ENCODE results near the gene CIAO1.
"Not testable (repeated sequence)": the region's sequence is repeated elsewhere in the genome, so short reads cannot be mapped to it uniquely, and the experiment has no call there.

Gene CIAO1

DNA sequence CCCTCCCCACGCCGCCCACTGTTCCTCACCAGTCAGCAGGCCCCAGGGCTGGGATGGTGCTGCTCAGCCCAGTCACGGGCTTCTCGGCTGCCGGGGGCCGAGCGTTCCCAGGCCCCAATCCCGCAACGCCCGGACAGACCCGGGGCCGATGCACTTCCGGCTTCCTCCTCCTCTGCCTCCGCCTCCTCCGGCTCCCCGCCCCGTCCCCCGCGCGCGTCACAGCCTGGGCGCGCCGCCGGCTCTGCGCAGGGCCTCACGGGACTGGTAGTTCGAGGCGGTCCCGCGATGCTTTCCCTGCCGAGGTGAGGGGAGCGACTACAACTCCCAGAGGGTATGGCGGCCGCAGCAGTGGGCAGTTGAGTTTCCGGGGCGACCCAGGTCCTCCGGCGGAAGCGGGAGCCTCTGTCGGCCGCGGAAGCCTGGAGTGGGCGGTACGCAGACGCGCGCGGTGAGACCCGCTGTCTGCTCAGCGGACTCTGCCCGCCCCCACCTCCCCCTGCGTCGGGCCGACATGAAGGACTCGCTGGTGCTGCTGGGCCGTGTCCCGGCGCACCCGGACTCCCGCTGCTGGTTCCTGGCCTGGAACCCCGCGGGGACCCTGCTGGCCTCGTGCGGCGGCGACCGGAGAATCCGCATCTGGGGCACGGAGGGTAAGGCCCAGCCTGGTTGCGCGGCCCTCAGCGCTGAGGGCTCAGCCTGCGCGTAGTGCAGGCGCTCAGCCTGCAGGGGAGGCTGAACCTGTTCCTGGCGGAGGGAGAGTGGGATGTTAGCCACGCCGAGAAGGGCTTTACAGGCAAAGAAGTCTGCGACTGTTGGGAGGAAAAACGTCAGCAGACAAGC, at the start of gene CIAO1, which contains the start of gene TMEM127:
Gene CIAO1 (plus strand): TSS at position 386 of the 840 bp plus-strand sequence. CDS start 126 bp downstream, at position 512.
Gene TMEM127 (minus strand): TSS at position 158 of the 840 bp plus-strand sequence. CDS start 616 bp downstream, outside the sequence.
- DNase-seq (ENCODE audit: low read depth) = peak; percentile 96

DNA sequence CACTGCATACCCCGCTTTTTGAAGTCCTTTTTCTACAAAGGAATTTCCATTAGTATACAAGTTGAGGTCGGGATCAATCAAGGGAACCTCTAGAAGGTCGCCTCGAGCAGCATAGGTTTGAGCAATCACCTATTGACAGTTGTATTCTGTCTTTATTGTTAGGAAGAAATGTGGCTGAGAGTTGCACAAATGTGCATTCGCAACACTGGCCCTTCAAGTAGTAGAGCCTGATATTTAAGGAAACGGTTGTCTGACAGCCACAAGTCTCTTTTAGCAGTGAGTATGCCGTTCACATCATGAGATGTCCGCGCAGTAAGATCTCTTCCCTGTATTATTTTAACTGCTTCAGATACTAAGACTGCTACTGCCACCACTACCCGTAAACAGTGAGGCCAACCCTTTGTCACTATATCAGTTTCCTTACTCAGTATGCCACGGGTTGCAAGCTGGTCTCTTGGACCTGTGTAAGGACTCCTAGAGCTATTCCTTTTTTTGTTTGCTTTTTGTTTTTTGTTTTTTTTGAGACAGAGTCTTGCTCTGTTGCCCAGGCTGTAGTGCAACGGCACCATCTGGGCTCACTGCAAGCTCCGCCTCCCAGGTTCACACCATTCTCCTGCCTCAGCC, 47.4 kb upstream of the CIAO1 start:
- DNase-seq (ENCODE audit: low read depth) = no peak

DNA sequence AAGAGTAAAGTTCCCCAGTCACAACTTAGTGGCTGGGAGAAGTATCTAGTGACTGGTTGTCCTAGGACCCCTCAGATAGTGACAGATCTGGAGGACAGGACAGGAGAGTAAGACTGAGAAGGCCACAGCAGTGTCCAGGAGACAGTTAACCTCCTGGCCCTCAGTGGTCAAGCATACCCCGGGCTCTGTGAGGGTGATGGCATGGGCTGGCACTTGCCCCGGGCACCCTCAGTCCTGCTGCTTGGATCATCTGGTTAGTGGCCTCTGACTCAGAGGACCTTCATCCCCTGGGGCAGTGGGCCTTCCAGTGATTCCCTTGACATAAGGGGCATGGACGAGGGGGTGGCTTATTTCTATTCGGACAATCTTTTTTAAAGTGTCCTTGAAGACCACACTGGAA, 46.1 kb upstream of the CIAO1 start:
- not testable (repeated sequence) for DNase-seq (ENCODE audit: low read depth)

DNA sequence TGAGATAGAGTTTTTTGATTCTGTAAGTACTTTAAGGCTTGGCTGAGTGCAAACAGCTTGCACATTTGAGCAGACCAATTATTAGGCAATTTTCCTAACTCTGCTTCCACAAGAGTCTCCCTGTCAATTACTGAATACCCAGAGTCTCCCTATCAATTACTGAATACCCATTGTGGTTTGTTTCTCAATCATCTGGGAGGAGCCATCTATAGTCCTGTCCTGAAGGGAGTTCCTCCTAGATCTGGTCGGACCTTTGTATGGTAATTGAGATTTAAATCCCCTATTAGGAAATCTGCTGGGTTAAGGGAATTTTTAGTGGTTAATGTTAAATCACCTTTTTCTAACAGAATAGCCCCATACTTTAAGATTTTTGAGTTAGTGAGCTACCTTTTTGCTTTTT, 44.9 kb upstream of the CIAO1 start:
- DNase-seq (ENCODE audit: low read depth) = not testable (repeated sequence)

DNA sequence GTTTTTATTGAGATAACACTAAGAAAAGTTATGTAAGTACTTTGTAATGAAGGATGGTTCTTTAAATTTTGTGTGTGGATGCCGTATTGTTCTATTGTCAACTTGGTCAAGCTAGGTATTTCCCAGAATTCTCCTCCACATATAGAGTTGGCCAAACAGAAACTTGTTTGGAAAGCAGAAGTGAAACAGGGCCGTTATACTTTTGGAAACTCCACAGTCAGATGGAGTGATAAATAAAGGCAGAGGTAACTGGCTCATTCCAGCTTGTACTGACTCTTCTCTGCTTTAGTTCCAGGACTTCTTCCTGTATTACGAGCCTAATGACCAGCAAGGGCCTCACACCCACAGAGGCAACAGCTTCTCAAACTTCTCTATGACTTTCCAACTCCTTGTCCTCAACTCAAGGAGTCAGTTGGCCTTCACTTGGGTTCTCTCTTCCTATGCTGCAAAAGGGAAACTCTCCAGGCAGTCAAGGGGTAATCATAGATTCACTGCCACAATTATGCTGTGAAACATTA, 41.0 kb upstream of the CIAO1 start:
- DNase-seq (ENCODE audit: low read depth) = no peak

DNA sequence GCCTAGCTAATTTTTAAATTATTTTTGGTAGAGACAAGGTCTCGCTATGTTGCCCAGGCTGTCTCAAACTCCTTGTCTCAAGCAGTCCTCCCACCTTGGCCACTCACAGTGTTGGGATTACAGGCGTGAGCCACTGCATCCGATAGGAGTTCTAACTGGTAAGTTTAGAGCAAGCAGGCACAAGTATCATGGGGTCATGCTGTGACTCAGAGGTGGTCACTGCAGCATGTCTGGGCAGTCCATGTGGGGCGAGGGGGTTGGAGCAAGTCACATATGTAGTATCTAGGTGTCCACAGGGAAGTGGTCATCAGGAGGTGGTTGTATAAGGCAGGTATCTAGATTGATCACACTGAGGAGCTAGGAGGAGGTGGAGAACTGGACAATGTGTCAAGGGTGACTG, 34.7 kb upstream of the CIAO1 start:
- no peak for DNase-seq (ENCODE audit: low read depth)

DNA sequence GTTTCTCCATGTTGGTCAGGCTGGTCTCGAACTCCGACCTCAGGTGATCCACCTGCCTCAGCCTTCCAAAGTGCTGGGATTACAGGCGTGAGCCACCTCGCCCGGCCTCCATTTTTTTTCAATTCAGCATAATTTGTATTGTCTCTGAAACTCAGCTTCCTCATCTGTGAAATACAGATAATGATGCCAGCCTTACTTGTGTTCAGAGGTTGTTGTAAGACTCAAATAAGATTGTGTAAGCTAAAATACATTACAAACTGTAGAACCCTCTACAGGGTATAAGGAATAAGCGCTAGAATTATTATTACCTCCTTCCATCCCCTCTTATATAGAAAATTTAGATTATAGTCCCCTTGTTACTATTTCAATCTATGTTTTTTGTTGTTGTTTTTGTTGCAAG, 32.6 kb upstream of the CIAO1 start:
- no peak for DNase-seq (ENCODE audit: low read depth)

DNA sequence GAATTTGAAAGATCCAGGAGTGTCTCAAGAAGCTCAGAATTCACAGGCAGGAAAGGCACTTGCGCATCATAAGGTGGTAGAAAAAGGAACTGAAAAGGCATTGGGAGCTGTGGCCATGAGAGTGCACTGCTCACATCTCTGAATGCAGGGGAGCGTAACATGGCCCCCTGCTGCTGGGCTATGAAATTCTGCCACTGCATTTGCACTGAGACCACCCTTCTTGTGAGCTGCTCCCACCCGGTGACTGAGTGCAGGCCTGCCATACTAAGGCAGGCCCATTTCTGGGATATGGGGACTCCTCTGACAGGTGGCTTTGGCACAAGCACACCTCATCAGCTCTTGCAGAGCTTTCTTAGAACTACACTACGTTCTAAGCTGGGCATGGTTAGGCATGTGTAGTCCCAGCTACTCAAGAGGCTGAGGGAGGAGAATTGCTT, 32.1 kb upstream of the CIAO1 start:
- no peak for DNase-seq (ENCODE audit: low read depth)

DNA sequence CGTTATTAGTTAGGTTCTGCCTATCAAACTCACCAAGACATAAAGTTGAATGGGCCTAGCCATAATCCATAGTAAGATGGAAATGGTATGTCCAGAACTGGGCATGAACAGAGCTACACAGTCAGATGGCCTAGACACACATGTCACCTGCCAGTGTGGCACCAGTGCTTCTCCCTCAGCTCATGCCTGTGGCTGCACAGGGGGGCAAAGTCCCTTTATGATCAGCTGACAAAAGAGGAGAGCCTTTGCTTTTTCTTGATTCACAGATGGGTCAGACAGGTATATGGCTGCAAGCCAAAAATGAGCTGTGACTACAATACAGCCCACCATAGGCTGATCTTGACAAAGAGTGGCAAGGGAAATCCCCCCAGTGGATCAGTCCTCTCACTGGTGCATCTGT, 29.1 kb upstream of the CIAO1 start:
- DNase-seq (ENCODE audit: low read depth) = no peak

DNA sequence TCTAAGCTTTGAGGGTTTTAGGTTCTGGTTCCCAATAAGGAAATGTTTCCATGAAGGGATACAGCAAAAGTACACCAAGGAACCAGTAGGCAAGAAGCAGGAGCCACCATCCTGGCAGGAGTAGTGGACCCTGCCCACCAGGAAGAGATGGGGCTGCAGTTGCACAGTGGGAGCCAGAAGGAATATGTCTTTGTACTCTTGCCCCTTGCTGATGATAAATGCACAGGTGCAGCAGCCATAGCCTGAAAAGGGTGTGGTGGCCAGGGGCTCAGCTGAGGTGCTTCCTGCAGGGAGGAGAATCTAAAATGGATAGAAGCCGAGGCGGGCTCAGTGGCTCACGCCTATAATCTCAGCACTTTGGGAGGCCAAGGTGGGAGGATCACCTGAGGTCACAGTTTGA, 27.8 kb upstream of the CIAO1 start:
- no peak for DNase-seq (ENCODE audit: low read depth)

DNA sequence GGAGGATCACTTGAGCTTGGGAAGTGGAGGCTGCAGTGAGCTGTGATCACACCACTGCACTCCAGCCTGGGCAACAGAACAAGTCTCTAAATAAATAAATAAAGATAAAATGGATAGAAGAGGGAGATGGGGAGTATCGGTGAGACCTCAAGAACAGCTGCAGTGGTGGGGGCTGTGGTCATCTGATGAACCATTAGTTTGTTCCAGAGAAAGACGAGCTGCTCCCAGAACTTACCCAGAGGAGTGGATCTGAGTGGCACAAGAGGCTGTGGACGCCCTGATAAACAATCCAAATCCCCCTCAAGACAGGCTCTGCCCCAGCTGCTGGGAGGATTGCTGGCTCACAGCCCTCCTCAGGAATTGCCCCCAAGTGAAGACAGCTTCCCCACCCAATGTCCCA, 26.9 kb upstream of the CIAO1 start:
- DNase-seq (ENCODE audit: low read depth) = no peak

DNA sequence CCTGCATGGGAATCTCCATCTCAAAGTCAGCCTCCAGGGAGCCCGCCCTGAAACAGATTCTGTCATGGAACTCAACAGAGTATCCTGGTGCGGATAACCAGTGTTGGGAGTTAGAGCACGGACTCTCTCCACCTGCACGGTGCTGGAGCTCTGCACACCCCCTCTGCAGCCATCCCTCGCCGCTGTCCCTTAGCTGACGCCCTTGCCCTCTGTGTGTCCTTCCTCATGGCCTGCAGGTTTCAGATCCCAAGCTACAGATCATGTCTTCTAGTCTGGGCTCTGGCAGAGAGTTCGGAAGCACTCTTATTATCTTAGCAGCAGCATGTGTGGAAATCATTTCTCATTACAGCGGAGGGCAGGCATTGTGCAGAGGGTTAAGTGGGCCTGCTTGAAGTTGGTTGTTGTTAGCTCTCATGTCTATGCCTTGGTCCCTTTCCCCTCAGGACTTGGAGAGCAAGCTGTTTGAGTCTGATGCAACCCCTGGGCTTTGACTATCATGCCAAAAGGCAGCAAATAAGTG, 26.2 kb upstream of the CIAO1 start:
- no peak for DNase-seq (ENCODE audit: low read depth)

DNA sequence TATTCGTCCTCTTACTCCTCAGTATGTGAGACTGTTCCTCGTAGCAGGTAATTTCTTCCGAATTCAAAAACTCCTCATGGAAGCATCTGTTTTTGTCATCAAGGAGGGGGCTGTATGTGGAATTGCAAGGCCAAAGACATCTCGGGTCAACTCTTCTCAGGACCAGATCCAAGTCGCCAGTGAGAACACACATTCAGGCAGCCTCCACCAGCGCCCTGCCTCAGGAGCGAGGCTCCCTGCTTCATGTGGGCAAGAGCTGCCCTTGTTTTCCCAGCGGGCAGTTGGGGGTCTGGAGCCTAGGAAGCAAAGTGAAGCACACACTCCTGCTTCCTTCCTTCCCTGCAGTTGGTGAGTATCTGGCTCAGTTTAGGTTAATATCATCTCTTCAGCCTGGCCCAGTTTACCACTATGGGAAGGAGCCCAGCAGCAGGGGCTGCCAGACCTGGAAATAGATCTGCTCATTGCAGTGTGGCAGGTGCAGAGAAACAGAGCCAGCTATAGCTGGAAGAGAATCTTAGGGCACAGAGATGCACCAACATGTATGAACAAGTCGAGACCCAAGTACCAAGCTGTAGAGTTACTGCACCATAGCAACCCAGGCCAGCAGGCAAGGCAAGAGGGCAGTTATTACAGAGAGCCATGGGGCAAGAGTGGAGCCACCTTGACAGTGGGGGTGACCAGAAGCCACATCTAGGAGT, 25.5 kb upstream of the CIAO1 start:
- DNase-seq (ENCODE audit: low read depth) = no peak

DNA sequence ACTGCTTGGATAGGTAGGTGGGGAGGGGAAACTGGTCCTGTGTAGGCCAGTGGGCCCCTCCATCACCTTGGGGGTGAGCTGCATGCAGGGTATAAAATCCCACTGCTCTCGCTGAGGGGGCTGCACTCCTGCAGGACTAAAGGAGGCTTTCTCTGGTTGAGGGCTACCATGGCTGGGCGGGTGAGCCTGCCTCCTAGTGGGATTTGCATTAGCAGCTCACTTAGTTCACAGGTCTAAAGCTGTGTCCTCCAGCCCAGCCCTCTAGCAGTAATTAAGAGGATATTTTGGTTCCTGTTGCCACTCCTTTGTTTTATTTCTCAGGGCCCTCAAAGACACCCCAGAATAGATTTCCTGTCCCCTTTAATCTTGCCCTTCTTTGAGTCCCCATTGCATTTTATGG, 24.8 kb upstream of the CIAO1 start:
- no peak for DNase-seq (ENCODE audit: low read depth)

DNA sequence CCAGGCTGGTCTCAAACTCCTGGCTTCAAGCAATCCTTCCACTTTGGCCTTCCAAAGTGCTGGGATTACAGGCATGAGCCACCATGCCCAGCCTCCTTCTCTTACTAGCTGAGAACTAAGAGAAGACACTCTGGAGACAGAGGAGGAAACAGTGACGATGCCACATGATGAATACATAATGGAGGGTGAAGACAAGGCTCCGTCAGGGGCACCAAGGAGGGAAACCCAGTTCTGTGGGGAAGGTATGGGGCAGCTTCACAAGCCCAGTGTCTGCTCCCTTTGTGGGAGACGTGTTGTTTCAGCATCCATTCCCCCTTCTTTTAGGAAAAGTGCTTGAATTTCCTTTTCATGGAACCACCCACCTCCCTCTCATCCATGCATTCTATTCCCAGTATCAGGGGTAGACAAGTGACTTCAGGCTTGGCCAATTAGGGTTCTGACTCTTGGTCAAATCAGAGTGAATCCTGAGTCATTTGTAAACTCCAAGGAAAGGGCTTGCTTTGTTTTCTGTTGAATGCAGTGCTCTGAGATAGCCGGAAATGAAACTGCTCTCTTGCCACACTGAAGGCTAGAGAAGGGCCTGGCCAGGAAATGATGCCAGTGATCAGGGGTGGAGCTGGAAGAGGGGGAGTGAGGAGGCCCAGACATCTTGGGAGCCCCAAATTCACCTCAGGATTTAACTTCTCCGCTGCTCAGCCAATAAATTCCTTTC, 24.0 kb upstream of the CIAO1 start:
- DNase-seq (ENCODE audit: low read depth) = peak; percentile 63

DNA sequence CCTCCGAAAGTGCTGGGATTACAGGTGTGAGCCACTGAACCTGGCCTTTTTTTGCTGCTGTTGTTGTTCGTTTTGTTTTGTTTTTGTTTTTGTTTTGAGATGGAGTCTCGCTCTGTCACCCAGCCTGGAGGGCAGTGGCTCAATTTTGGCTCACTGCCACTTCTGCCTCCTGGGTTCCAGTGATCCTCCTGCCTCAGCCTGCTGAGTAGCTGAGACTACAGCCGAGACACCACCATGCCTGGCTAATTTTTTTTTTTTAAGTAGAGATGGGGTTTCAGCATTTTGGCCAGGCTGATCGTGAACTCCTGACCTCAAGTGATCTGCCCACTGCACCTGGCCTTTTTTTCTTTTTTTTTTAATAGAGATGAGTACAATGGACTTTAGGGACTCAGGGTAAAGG, 22.2 kb upstream of the CIAO1 start:
- no peak for DNase-seq (ENCODE audit: low read depth)

DNA sequence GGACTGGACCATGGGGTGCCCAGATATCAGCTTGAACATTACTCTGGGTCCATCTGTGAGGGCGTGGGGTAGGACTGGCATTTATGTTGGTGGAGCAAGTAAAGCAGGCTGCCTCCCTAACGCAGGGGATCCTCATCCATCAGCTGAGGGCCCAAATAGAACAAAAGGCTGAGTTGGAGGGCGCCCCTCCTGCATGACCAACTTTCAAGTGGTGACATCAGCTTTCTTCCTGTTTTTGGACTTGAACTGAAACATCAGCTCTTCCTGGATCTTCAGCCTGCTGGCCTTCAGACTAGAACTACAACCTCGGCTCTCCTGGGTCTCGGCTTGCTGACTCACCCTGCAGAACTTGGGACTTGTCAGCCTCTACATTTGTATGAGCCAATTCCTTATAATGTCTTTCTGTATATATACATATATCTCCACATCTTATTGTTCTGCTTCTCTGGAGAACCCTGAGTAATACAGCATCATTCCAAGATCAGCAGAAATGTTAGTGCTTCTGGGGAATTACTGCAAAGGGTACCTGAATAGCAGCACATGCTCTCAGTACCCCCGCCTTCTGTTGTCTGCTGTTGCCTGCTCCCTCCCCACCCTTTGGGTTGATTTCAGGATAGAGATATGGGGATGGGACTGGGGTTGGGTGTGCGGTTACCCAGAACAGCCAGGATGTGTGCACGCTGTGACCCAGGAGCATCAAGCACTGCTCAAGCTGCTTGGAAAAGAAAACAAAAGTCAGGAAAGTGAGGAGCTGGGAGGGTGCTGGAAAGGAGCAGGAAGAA, 20.2 kb upstream of the CIAO1 start:
- no peak for DNase-seq (ENCODE audit: low read depth)

DNA sequence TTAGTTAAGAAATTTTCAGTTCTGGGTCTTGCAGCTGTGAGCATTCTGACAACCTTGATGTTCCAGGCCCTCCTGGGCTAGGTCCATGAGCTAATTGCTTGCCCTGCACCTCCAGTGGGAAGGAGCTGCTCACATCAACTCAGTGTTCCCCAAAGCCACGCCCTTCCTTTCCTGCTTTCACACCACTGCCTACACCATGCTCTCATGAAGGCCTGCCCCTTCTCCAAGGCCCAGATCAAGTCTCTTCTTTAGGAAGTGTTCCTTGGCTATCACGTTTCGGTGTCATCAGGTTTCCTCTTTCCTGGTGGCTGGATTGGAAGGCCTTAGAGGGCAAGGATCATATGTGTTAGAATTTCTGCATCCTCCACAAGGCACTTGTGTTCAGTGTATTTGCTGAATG, 19.0 kb upstream of the CIAO1 start:
- DNase-seq (ENCODE audit: low read depth) = no peak

DNA sequence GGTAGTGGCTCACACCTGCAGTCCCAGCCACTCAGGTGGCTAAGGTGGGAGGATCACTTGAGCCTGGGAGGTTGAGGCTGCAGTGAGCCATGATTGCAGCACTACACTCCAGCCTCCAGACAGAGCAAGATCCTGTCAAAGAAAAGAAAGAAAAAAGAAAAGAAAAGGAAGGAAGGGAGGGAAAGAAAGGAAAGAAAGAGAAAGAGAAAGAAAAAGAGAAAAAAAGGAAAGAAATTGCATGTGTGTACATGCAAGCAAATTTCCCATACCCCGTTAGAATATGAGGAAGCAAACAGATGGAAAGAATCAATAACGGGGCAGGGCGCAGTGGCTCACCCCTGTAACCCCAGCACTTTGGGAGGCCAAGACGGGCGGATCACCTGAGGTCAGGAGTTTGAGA, 18.1 kb upstream of the CIAO1 start:
- DNase-seq (ENCODE audit: low read depth) = no peak

DNA sequence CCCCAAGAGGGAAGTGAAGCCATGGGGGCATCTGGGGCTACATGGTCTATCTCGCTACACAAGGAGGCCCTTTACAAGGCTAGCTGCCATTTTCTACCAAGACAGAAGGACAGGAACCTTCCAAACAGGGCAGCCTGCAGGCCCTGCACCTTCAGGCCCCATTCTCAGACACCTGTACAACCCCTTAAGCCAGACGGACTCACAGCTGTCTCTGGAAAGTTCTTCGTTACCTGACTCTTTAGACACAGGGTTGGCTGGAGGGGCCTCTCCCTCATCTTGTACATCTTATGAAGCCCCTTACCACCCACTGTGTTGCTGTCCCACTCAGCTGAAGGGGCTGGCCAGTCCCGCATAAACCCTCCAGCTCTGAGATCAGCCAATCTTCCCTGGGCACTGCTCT, 17.4 kb upstream of the CIAO1 start:
- no peak for DNase-seq (ENCODE audit: low read depth)

DNA sequence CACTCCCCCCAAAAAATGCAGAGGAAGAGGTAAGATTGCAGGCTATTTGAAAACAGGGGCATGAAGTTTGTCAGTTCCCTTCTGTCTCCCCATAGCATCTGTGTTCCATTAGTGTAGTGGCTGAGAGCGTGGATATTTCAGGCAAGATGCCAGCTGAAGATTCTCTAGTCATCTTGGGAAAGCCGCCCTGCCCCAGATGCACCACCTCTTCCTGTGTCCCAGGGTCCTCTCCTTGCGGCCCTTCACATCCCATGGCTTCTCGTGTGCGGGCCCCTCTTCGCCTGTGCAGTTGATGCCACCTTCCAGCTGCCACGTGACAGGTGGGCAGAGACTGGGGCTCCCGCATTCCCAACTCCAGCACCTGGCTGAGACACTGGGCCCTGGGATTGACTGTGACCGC, 16.4 kb upstream of the CIAO1 start:
- no peak for DNase-seq (ENCODE audit: low read depth)

All from stromal cell of bone marrow (primary cell).